IPS DF 19.7 (cell line): ENCODE results near the gene REEP6.
A peak's percentile ranks its signal among the peaks of the same experiment; 100 is the strongest.
"Not testable (repeated sequence)": the region's sequence is repeated elsewhere in the genome, so short reads cannot be mapped to it uniquely, and the experiment has no call there.

Experiments
- DNase-seq: peaks from one replicate; pipeline ENCODE4 v3.0.0-alpha.2; 2013; ENCODE audit warnings: low read depth, low spot score

Gene REEP6

GRCh38 chr19:1489463-1490310 is 1.3 kb upstream of the REEP6 start:
- DNase-seq: no peak

GRCh38 chr19:1490311-1491113 is 469 bp upstream of the REEP6 start, which contains the start of gene PCSK4:
Gene PCSK4, minus strand, starts transcription at chr19:1490350. Its CDS starts 4 bp downstream, at chr19:1490346.
- peak; percentile 69 for DNase-seq

- DNase-seq: no peak
Measured at GRCh38 chr19:1491849-1492170, 829 bp downstream of the REEP6 start.

GRCh38 chr19:1492474-1493006 is 1.6 kb downstream of the REEP6 start:
- DNase-seq: no peak

GRCh38 chr19:1494115-1494815 is 3.3 kb downstream of the REEP6 start:
- DNase-seq: no peak

- DNase-seq: no peak
Measured at GRCh38 chr19:1495051-1495798, 4.2 kb downstream of the REEP6 start.

GRCh38 chr19:1495799-1496713 is 5.1 kb downstream of the REEP6 start:
- DNase-seq: no peak

- DNase-seq: no peak
Measured at GRCh38 chr19:1496714-1497577, 6.0 kb downstream of the REEP6 start.

GRCh38 chr19:1497578-1498235 is 6.7 kb downstream of the REEP6 start:
- DNase-seq: no peak

GRCh38 chr19:1499231-1499630 is 8.2 kb downstream of the REEP6 start:
- not testable (repeated sequence) for DNase-seq

- no peak for DNase-seq
Measured at GRCh38 chr19:1501200-1501595, 10.2 kb downstream of the REEP6 start.

GRCh38 chr19:1502433-1503088 is 11.6 kb downstream of the REEP6 start:
- no peak for DNase-seq

GRCh38 chr19:1503089-1503924 is 12.3 kb downstream of the REEP6 start:
- DNase-seq: no peak

GRCh38 chr19:1503925-1504773 is 13.2 kb downstream of the REEP6 start:
- no peak for DNase-seq

- DNase-seq: no peak
Measured at GRCh38 chr19:1505012-1505411, 14.0 kb downstream of the REEP6 start.
